GM19023 (cell line): Measurements from ENCODE around the gene HOXD9.

Experiments
- ATAC-seq: cut with Tn5 transposase; IDR thresholded peaks from one replicate; pipeline ENCODE4 v1.9.1; 2021; ENCODE audit warnings: mild to moderate bottlenecking, moderate library complexity; ENCODE audit not compliant: unreplicated experiment

Gene HOXD9

GRCh38 chr2:176137252-176137580 lies 14.7 kb downstream of the HOXD9 start:
- no peak for ATAC-seq

DNA sequence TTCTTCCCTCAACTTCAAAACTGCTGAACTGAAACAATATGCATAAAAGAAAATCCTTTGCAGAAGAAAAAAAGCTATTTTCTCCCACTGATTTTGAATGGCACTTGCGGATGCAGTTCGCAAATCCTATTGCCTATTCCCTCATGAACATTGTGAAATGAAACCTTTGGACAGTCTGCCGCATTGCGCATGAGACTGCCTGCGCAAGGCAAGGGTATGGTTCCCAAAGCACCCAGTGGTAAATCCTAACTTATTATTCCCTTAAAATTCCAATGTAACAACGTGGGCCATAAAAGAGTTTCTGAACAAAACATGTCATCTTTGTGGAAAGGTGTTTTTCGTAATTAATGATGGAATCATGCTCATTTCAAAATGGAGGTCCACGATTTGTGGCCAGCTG lies 15.4 kb downstream of the HOXD9 start:
- ATAC-seq = no peak

DNA sequence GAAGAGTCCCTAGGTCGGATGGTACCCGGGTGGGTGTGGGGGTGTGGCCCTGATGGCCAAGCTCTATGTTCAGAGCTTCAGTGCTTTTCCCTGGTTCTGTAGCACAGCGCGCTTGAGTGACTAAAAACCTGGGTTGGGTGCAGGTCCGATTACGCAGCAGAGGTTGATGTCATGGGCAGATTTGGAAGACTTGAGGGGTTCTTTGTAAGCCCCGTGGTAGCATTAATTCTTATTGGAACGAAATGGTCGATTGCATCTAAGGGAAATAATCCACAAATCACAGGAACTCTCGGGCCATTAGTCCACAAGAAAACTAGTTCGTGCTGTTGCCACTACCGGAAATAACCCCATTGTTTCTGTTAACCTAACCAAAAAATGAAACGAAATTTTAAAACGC lies 16.0 kb downstream of the HOXD9 start:
- ATAC-seq = no peak

- ATAC-seq = no peak
Measured at GRCh38 chr2:176138923-176139660, 16.6 kb downstream of the HOXD9 start.

GRCh38 chr2:176139661-176140512 lies 17.4 kb downstream of the HOXD9 start:
- ATAC-seq = no peak

GRCh38 chr2:176140513-176141317 lies 18.2 kb downstream of the HOXD9 start:
- ATAC-seq = peak; percentile 93

DNA sequence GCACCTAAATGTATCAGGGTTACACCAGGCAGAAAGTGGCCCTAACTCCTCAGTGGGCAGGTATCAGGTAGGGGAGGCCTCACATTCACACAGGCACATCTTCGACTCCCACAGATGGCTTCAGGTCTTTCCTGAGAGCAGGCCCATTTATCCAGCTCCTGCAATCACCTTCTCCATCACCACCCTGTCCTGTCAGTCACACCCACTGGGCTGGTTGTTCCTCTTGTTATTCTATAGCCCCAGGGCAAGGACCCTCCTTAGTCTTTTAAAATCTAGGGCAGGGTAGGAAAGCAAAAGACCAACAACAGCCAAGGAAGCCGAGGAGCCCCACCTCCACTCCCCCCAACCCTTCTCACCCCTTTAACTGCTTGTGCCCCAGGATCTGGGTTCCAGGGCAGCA lies 19.8 kb downstream of the HOXD9 start:
- no peak for ATAC-seq

GRCh38 chr2:176145085-176145969 lies 22.8 kb downstream of the HOXD9 start:
- ATAC-seq = no peak

DNA sequence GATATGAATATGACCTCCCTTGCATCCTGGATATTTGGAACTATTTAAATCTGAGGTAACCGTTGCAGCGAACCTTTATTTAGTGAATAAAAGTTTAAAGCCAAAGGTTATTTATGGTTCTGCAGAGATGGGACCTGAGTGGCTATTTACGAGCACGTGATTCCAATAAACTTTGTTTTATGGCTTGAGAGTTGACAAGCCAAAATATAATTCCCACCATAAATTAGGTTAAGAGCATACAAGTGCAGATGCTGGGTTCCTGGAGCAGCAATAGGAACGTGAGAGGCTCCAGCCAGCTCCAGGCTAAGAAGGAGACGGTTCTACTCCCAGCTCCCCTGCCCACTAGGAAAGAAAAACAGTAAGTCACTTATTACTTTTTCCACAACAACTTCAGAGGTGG lies 23.6 kb downstream of the HOXD9 start:
- ATAC-seq = no peak

DNA sequence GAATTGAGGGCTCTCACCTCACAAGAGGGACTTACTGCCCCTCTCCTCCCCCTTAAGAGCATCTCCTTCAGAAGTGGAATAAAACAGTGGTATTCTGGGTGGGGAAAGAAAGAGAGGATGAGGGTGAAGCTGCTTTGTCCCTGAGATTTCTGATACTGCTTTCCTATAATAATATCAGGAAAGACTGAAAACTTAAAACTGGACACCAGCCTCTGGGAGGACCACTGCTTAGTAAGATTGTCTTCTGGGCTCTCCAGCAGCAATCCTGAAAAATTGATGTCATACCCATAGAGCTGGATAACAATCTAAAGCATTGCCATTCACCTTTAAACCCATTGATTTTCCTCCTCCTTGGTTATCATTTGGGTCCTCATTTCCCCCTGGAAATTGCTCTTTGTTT lies 24.1 kb downstream of the HOXD9 start:
- no peak for ATAC-seq

DNA sequence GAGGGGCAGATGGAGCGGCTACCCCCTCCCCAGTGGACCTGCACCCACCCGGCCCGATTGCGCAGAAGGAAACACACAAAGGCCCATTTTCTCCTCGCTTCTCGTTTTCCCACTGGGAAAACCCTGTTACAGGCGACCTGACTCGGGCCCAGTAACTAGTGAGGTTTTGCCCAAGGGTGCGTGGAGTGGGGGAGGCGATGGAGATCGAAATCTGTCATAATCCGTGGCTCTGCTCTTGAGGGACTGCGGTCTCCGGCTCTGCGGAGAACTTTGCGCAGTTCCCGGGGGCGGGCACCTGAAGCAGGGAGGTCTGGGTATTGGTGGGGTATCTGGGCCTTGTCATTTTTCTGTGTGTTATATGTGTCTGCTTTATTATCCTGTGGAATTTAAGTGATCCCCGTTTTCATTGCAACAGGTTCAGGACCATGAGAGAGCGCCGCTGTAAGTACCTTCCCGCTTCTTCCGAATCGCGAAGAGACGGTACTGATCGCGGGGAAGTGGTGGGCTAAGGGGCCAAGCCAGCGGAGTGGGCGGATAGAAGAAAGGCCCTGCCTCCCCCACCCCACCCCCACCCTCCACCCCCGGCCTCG lies 24.8 kb downstream of the HOXD9 start:
- no peak for ATAC-seq

DNA sequence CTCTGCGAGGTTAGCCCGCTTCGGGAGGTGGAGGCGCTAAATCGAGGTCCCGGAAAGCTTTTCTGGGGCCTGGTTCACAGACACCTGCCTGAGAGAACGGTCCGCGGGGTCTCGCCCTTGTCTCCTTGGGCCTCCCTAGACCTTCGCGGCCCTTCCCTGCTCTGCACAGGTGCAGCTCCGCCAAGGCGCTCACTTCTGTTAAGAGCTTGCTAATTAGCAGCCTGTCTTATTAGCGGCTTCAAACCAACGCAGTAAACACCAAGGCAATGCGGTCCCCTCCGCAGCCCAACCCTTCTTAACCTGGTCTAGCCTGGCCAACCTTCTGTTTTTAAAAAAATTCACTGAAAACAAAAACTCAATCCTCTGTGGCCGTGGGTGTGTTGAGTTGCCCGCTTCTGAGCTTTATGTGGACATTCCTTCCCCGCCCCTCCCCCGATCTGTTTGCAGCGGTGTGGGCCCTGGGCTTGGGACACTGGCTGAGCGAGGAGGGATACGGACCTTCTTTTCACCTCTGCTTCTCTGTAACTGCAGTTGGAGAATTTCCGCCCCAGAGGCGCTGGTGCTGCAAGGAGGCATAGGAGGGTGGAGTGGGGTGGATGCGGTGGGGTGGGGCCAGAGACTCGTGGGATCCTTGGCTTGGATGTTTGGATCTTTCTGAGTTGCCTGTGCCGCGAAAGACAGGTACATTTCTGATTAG lies 25.4 kb downstream of the HOXD9 start:
- ATAC-seq = no peak

DNA sequence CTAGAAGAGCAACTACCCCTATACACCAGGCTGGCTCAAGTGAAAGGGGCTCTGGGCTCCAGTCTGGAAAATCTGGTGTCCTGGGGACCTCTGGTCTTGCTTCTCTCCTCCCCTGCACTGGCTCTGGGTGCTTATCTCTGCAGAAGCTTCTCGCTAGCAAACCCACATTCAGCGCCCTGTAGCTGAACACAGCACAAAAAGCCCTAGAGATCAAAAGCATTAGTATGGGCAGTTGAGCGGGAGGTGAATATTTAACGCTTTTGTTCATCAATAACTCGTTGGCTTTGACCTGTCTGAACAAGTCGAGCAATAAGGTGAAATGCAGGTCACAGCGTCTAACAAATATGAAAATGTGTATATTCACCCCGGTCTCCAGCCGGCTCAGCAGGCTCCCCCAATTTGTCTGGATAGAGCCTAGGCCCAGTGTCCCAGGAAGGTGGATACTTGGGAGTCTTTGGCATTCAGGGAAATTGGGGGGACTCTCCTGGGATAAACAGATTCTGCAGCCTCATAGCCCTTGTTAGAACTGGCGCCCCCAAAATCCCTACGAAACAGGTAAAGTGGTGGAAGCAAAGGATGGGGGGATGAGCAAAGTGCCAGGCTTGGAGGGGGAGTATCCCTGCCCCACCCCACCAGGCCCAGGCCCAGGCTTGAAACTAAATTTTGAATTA lies 26.4 kb downstream of the HOXD9 start:
- ATAC-seq = no peak

DNA sequence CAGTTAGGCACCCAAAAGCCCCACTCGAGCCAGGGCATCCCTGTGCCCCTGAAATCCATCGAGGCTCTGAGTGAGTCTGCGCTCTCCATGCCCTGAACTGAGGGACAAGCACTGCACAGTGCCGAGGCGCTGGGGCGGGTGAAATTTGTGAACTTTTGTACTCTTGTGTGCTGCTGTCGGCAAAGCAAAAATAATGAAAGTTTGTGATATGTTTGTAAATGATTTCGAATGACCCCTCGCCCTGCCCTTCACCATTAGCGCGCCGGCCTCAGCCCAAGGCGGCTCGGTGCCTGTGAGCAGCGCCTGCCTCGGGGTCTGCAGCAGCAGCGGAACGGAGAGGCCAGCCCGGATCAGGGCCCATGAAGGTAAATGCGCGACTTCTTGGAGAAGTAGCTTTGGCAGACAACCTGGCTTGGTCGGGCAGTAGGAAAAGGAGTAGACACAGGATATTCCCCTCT lies 27.0 kb downstream of the HOXD9 start:
- ATAC-seq = no peak

- no peak for ATAC-seq
Measured at GRCh38 chr2:176149939-176150583, 27.5 kb downstream of the HOXD9 start.

DNA sequence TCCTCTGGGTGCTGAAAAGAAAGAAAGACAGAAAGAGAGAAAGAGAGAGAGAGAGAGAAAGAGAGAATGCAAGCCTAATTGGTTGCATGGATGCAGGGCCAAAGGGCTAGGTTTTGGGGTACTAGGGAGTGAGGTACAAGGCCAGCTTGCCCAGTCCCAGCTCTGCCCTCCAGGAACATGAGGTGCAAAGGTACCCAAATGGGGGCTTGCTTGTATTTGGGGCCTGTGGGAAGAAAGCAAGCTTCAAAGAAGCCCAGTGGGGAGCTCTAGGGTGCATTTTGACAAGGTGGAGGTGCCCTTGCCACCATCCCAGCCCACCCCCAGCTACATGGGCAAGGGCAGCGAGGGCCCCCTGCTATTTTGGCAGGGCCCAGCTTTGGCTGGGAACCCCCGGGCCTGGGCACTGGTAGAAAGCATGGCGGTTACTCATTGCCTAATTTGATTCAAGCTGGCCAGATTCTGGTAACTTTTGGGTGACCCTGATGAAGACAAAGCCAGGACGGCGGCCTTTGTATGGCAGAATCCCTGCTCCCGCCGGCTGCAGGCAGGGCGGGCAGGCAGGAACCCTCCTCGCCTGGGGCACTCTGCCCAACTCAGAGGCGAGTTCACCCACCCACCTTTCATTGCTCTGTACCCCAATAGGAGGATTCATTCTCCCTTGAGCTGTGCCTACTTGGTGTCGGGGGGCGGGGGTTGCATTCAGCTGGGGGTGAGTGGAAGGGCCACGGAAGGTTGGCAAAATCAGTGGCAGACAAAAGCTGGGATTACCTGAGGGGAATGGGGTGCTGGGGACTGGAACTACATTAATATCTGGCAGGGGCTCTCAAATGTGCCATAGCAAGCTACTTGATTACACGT lies 28.3 kb downstream of the HOXD9 start:
- no peak for ATAC-seq

- ATAC-seq = no peak
Measured at GRCh38 chr2:176151442-176152287, 29.1 kb downstream of the HOXD9 start, which contains the start of gene HOXD4. TSS of gene HOXD4 (plus strand) at chr2:176151550. CDS start at chr2:176151634, 84 bp downstream.
